K562 (cell line): ENCODE measurements around the gene ABCA4. TPM values are rescaled to one million over a fixed set of nuclear protein-coding genes. Genes with fewer than 3 reads are reported as not detected.

ENCODE experiments used
- polyA plus RNA-seq, 8 experiments: library from polyadenylated mRNA; depleted of rRNA in 4 of 8; stranded (reverse) in 5 of 8; unstranded in 3 of 8; fragments of >200 nt; fragmentation: Nextera tagmentation in 2 of 8; fragmentation: Illumina TruSeq in 1 of 8; extraction: Ambion mirVana in 2 of 8; extraction: Trizol in 1 of 8; gene quantifications; 2 replicates each; pipeline versions ENCODE4 v1.2.1 to v1.2.3, GENCODE V29; 2011 to 2014; ENCODE audit warnings: inconsistent platforms in 1 of 8, missing spikeins in 1 of 8
- total RNA-seq, 7 experiments: library from RNA; depleted of rRNA in 6 of 7; stranded (reverse); fragments of >200 nt in 6 of 7; fragmentation: Illumina TruSeq in 2 of 7; extraction: Trizol in 2 of 7; gene quantifications; 2 replicates each; pipeline versions ENCODE4 v1.2.1 to v1.2.3, GENCODE V29; 2011 to 2021; ENCODE audit warnings: low replicate concordance in 1 of 7

ABCA4 gene
- total and polyA plus RNA-seq, 9 of the 15 experiments (the other 6 are each of a cell fraction or from before 2014, with no cell fraction given): 0.01 to 0.04 TPM; not detected in 7

Other genes starting within 250 kb of the ABCA4 start
- gene DNTTIP2, start 241.9 kb downstream of the ABCA4 start, total RNA-seq (2014; rRNA removed): 50.4 and 59.2 TPM in 2 replicates
- 106 and 136 TPM in 2 replicates for gene DNTTIP2, start 241.9 kb downstream of the ABCA4 start, total RNA-seq (2014; rRNA removed; fragmentation: Illumina TruSeq; extraction: Trizol)
- 87.9 and 97.0 TPM in 2 replicates for gene DNTTIP2, start 241.9 kb downstream of the ABCA4 start, total RNA-seq (2015; rRNA removed; fragmentation: Illumina TruSeq; extraction: Trizol)
- gene DNTTIP2, start 241.9 kb downstream of the ABCA4 start, total RNA-seq (2021): 85.2 and 91.9 TPM in 2 replicates
- gene DNTTIP2, start 241.9 kb downstream of the ABCA4 start, polyA plus RNA-seq (2011; rRNA removed): 56.1 and 75.0 TPM in 2 replicates
- gene DNTTIP2, start 241.9 kb downstream of the ABCA4 start, polyA plus RNA-seq (2014; fragmentation: Illumina TruSeq; extraction: Trizol): 87.6 and 113 TPM in 2 replicates
- gene DNTTIP2, start 241.9 kb downstream of the ABCA4 start, polyA plus RNA-seq (2014; fragmentation: Nextera tagmentation; extraction: Ambion mirVana): 100 to 1,000 TPM; 113 to 138 TPM
- gene DNTTIP2, start 241.9 kb downstream of the ABCA4 start, polyA plus RNA-seq (2014; rRNA removed): 59.7 and 75.4 TPM in 2 replicates
- 13.8 and 17.5 TPM in 2 replicates for gene GCLM, start 211.7 kb downstream of the ABCA4 start, total RNA-seq (2014; rRNA removed)
- gene GCLM, start 211.7 kb downstream of the ABCA4 start, total RNA-seq (2014; rRNA removed; fragmentation: Illumina TruSeq; extraction: Trizol): 38.9 and 43.3 TPM in 2 replicates
- 22.3 and 24.5 TPM in 2 replicates for gene GCLM, start 211.7 kb downstream of the ABCA4 start, total RNA-seq (2015; rRNA removed; fragmentation: Illumina TruSeq; extraction: Trizol)
- gene GCLM, start 211.7 kb downstream of the ABCA4 start, total RNA-seq (2021): 39.5 and 41.0 TPM in 2 replicates
- gene GCLM, start 211.7 kb downstream of the ABCA4 start, polyA plus RNA-seq (2011; rRNA removed): 55.5 and 71.6 TPM in 2 replicates
- gene GCLM, start 211.7 kb downstream of the ABCA4 start, polyA plus RNA-seq (2014; fragmentation: Illumina TruSeq; extraction: Trizol): 27.3 and 32.8 TPM in 2 replicates
- gene GCLM, start 211.7 kb downstream of the ABCA4 start, polyA plus RNA-seq (2014; fragmentation: Nextera tagmentation; extraction: Ambion mirVana): 1 to 10 TPM; 9.3 to 9.6 TPM
- 16.2 and 18.2 TPM in 2 replicates for gene GCLM, start 211.7 kb downstream of the ABCA4 start, polyA plus RNA-seq (2014; rRNA removed)
- under 0.01 TPM in 1 of 2 replicates, not detected in the other for gene ARHGAP29, start 116.4 kb upstream of the ABCA4 start, total RNA-seq (2014; rRNA removed)
- gene ARHGAP29, start 116.4 kb upstream of the ABCA4 start, total RNA-seq (2014; rRNA removed; fragmentation: Illumina TruSeq; extraction: Trizol): not detected in 2 replicates
- not detected in 2 replicates for gene ARHGAP29, start 116.4 kb upstream of the ABCA4 start, total RNA-seq (2015; rRNA removed; fragmentation: Illumina TruSeq; extraction: Trizol)
- 0.13 TPM in 2 replicates for gene ARHGAP29, start 116.4 kb upstream of the ABCA4 start, total RNA-seq (2021)
- 0.01 and 0.03 TPM in 2 replicates for gene ARHGAP29, start 116.4 kb upstream of the ABCA4 start, polyA plus RNA-seq (2011; rRNA removed)
- gene ARHGAP29, start 116.4 kb upstream of the ABCA4 start, polyA plus RNA-seq (2014; fragmentation: Illumina TruSeq; extraction: Trizol): not detected in 2 replicates
- gene ARHGAP29, start 116.4 kb upstream of the ABCA4 start, polyA plus RNA-seq (2014; fragmentation: Nextera tagmentation; extraction: Ambion mirVana): under 1 TPM in 1 of 2 experiments, not detected in 1; 0.01 TPM
- gene ARHGAP29, start 116.4 kb upstream of the ABCA4 start, polyA plus RNA-seq (2014; rRNA removed): not detected in 2 replicates